Skeletal muscle satellite cell (primary cell): ENCODE data around the gene CKLF.
"Not testable (repeated sequence)": the region's sequence is repeated elsewhere in the genome, so short reads cannot be mapped to it uniquely, and the experiment has no call there.

ENCODE experiments used
- H3K27me3 ChIP-seq: 2 replicates; pipeline ENCODE4 v1.7.0; 2013; ENCODE audit warnings: low read length; ENCODE audit not compliant: control insufficient read depth, insufficient read depth
- H3K36me3 ChIP-seq: 2 replicates; pipeline ENCODE4 v1.7.0; 2013; ENCODE audit warnings: mild to moderate bottlenecking, control low read depth, low read length; ENCODE audit not compliant: insufficient read depth
- H3K4me1 ChIP-seq: 2 replicates; pipeline ENCODE4 v1.7.0; 2013; ENCODE audit warnings: low read length; ENCODE audit not compliant: control insufficient read depth, insufficient read depth
- H3K4me2 ChIP-seq: 2 replicates; pipeline ENCODE4 v1.7.0; 2013; ENCODE audit warnings: mild to moderate bottlenecking, low read length
- H3K4me3 ChIP-seq: 2 replicates; pipeline ENCODE4 v1.7.0; 2013; ENCODE audit warnings: low read length
- H3K9ac ChIP-seq: 2 replicates; pipeline ENCODE4 v1.7.0; 2013; ENCODE audit warnings: mild to moderate bottlenecking, low read depth, low read length, moderate library complexity
- H3K9me3 ChIP-seq: replicated peaks from 2 replicates; pipeline ENCODE4 v1.7.0; 2013; ENCODE audit warnings: mild to moderate bottlenecking, control low read depth, low read length

CKLF gene

GRCh38 chr16:66563574-66564334, 11.4 kb downstream of the CKLF start:
- Histone ChIP-seq H3K4me2 (no peak overlapping the region), H3K27me3 (no peaks in the 10 kb centered on the region), H3K9ac (no peak overlapping the region), H3K9me3 (no peaks in the 10 kb centered on the region), H3K4me1 (peaks cover 4% of the 10 kb centered on the region), H3K4me3 (no peak overlapping the region), H3K36me3 (peaks cover 32% of the 10 kb centered on the region)

GRCh38 chr16:66566051-66566901, 13.9 kb downstream of the CKLF start, which contains the start of gene CMTM1:
TSS of gene CMTM1 (plus strand) at chr16:66566439. CDS start at chr16:66566514, 75 bp downstream.
- H3K9me3 ChIP-seq = no peaks in the 10 kb centered on the region

GRCh38 chr16:66567270-66567669, 14.9 kb downstream of the CKLF start:
- H3K4me1 ChIP-seq = peaks cover 23% of the 10 kb centered on the region
- H3K27me3 ChIP-seq, H3K9me3 ChIP-seq: not testable (repeated sequence)

More at GRCh38 chr16:66566051-66566901, 13.9 kb downstream of the CKLF start, which contains the start of gene CMTM1:
- Histone ChIP-seq H3K4me1 (peaks cover 23% of the 10 kb centered on the region), H3K27me3 (no peaks in the 10 kb centered on the region), H3K9ac (no peak within 1 kb of the TSS), H3K4me3 (no peak within 1 kb of the TSS), H3K36me3 (peaks cover 29% of the 10 kb centered on the region), H3K4me2 (no peak within 1 kb of the TSS)

GRCh38 chr16:66568355-66568754, 16.0 kb downstream of the CKLF start:
- H3K9ac ChIP-seq = no peak overlapping the region
- H3K27me3 ChIP-seq = no peaks in the 10 kb centered on the region
- H3K36me3 ChIP-seq = peaks cover 25% of the 10 kb centered on the region
- peaks cover 23% of the 10 kb centered on the region for H3K4me1 ChIP-seq
- H3K4me2 ChIP-seq = no peak overlapping the region
- H3K9me3 ChIP-seq = no peaks in the 10 kb centered on the region
- H3K4me3 ChIP-seq = no peak overlapping the region

More at GRCh38 chr16:66567270-66567669, 14.9 kb downstream of the CKLF start:
- H3K4me3 ChIP-seq, H3K9ac ChIP-seq, H3K4me2 ChIP-seq: not testable (repeated sequence)
- peaks cover 29% of the 10 kb centered on the region for H3K36me3 ChIP-seq

- peak overlapping the region; percentile 14 for H3K4me3 ChIP-seq
- H3K36me3 ChIP-seq = peaks cover 19% of the 10 kb centered on the region
- peak overlapping the region; percentile 65 for H3K4me2 ChIP-seq
- H3K9me3 ChIP-seq = no peaks in the 10 kb centered on the region
- peaks cover 23% of the 10 kb centered on the region for H3K4me1 ChIP-seq
- H3K9ac ChIP-seq = no peak overlapping the region
- H3K27me3 ChIP-seq = no peaks in the 10 kb centered on the region
These were observed 16.8 kb downstream of the CKLF start for GRCh38 chr16:66569131-66569530.

- H3K4me1 ChIP-seq = peaks cover 26% of the 10 kb centered on the region
- H3K9ac ChIP-seq = no peak overlapping the region
- H3K9me3 ChIP-seq = no peaks in the 10 kb centered on the region
- peak overlapping the region; percentile 65 for H3K4me2 ChIP-seq
- H3K27me3 ChIP-seq = no peaks in the 10 kb centered on the region
- H3K4me3 ChIP-seq = peak overlapping the region; percentile 14
- peaks cover 16% of the 10 kb centered on the region for H3K36me3 ChIP-seq
These were observed 17.5 kb downstream of the CKLF start for GRCh38 chr16:66569827-66570405.

- Histone ChIP-seq H3K4me2 (no peak overlapping the region), H3K9ac (no peak overlapping the region), H3K9me3 (no peaks in the 10 kb centered on the region), H3K27me3 (no peaks in the 10 kb centered on the region), H3K36me3 (no peaks in the 10 kb centered on the region), H3K4me3 (no peak overlapping the region), H3K4me1 (peaks cover 26% of the 10 kb centered on the region)
These were observed 20.0 kb downstream of the CKLF start for GRCh38 chr16:66572356-66572755.

GRCh38 chr16:66574081-66574480, 21.7 kb downstream of the CKLF start:
- Histone ChIP-seq H3K9me3 (no peaks in the 10 kb centered on the region), H3K27me3 (peaks cover 16% of the 10 kb centered on the region), H3K36me3 (no peaks in the 10 kb centered on the region), H3K4me1 (peaks cover 26% of the 10 kb centered on the region), H3K4me2 (no peak overlapping the region), H3K4me3 (no peak overlapping the region), H3K9ac (no peak overlapping the region)

GRCh38 chr16:66574531-66574930, 22.2 kb downstream of the CKLF start:
- no peak overlapping the region for H3K4me3 ChIP-seq
- H3K9me3 ChIP-seq = no peaks in the 10 kb centered on the region
- no peak overlapping the region for H3K9ac ChIP-seq
- H3K27me3 ChIP-seq = peaks cover 16% of the 10 kb centered on the region
- no peak overlapping the region for H3K4me2 ChIP-seq
- no peaks in the 10 kb centered on the region for H3K36me3 ChIP-seq
- peaks cover 26% of the 10 kb centered on the region for H3K4me1 ChIP-seq

- Histone ChIP-seq H3K9me3 (no peaks in the 10 kb centered on the region), H3K9ac (no peak overlapping the region), H3K4me3 (no peak overlapping the region), H3K27me3 (peaks cover 16% of the 10 kb centered on the region), H3K4me1 (peaks cover 24% of the 10 kb centered on the region), H3K4me2 (no peak overlapping the region), H3K36me3 (no peaks in the 10 kb centered on the region)
These were observed 22.7 kb downstream of the CKLF start for GRCh38 chr16:66575060-66575459.

- H3K4me1 ChIP-seq = peaks cover 29% of the 10 kb centered on the region
- H3K9ac ChIP-seq = no peak overlapping the region
- H3K4me3 ChIP-seq = no peak overlapping the region
- H3K9me3 ChIP-seq = no peaks in the 10 kb centered on the region
- H3K27me3 ChIP-seq = peaks cover 16% of the 10 kb centered on the region
- no peaks in the 10 kb centered on the region for H3K36me3 ChIP-seq
- H3K4me2 ChIP-seq = no peak overlapping the region
These were observed 23.9 kb downstream of the CKLF start for GRCh38 chr16:66576296-66576695.
